ENCODE measurements around the gene ZNF446.
"Not testable (repeated sequence)": the region's sequence is repeated elsewhere in the genome, so short reads cannot be mapped to it uniquely, and the experiment has no call there.

Gene ZNF446

DNA sequence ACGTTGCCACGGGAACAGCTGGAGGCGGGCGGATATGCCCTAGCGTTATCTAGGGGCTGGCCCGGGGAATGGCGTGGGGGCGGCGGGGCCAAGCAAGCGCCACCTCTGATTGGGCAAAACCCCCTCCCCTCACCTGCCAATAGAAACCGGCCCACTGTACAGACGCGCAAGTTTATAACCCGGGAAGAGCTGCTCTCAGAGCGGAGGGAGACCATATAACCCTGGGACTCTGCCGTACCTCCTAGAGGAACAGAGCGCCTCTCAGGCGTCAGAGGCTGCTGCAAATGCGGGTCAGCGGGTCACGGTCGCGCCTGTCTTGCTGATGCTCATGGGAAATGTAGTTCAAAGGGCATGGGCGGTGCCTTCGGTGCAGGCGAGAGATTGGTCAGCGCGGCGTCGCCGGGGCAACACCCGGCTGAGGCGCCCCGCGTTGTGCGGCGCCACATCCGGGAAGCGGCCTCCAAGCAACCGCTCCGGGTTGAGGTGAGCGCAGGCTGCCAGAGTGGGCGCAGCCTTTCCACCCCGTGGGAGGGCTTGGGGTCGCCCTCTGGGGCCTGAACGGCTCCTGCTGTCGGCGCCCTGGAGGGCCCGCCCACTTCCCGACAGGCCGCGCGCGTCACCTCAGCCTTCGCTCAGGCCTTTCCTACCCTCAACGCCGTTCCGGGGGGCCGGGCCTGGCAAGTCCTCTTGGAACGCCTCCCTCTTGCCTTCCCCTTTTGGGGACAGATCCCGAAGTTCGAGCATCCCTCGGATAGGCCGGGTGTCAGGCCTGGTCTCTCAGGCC, at the start of gene ZNF446:
Gene ZNF446, plus strand, starts transcription at position 639 of the 784 bp plus-strand sequence. CDS start 867 bp downstream, outside the sequence.
- DNase-seq: peak; percentile 89

DNA sequence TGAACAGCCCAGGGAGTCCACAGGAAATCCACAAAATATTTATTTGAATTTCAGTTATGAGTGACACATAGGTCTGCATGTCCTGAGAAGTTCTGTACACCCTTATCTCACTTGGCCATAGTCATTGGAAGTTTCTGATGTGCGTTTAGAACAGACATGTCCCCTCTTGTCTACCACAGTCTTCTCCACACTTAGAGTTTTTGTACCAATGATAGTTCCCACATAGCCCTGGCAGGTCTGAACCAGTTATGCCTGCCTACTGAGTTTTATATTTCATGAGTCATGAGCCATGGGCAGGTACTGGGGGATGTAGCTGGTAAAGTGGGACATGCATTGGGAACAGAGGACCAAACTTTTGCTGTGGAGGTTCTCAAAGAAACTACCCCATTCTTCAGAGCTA, 47.5 kb upstream of the ZNF446 start:
- DNase-seq: no peak

DNA sequence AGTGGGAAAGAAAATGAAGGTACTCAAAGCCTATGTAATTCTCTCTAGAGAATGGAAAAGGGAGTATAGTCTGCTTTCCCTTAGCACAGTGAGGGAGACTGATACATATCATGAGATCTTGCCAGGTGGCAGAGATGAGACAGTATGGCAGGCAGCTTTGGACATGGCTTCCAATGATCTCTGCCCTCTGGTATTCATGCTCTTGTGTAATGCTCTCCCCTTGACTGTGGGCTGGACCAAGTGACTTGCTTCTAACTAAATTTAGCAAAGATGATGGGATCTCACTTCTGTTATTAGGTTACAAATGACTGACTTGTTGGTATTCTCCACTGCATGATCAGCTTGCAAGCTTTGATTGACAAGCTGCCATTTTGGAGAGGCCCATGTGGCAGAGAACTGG, 46.4 kb upstream of the ZNF446 start:
- DNase-seq: no peak

DNA sequence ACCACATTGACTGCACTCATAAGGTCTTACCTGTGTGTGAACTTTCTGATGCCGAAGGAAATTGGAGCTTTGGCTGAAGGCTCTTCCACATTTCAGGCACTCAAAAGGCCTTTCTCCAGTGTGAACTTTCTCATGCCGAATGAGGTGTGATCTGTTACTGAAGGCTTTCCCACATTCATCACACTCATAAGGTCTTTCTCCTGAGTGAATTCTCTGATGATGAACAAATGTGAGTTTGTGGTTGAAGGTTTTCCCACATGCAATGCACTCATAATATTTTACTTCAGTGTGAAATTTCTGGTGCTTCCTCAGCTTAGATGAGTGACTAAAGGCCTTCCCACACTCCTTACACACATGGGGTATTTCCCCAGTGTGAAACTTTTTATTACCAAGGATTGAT, 41.9 kb upstream of the ZNF446 start:
- DNase-seq: no peak

DNA sequence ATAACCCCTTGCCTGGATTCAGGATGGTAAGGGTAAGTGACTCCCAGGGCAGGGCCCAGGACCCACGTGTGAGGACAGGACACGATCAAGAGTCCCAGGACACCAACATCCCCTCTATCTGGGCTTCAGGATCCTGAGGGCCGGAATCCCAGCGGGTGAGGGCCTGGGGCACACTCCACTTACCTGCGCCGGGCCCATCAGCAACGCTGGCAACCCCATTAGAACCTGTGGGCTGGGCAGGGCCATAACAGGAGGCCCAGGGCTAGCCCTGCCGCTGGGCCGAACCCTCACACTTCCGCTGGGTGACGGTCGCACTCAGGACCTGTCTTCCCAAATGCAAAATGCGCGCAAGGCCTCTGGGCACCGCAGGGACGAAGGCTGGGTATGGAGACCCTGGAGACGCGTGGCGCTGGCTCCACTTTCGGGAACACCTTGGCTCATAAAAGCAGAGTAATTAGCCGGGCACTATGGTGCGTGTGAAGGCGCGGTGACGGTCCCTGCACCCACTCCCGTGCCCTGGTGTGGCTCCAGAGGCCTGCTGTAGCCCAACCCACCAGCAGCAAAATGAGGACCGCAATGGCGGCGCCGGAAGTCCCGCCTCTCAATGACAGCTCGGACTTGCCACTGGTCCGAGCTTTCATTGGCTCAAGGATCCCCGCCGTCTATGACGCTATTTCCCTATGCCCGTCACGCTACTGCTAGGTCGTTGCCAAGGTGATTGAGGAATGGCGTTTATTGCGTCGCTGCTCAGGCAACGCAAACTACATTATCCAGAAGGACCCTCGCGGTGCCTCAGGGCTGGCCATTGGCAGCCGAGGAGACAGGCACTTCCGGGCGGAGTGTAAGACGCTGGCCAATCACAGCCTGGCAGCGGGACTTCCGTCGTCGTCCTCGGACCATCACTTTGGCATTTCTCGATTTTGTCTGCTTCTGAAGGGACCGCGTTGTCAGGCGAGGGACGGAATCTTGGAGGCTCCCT, 36.3 kb upstream of the ZNF446 start, which contains the start of gene ZNF132:
Gene ZNF132, minus strand, starts transcription at position 578 of the 979 bp plus-strand sequence. Its CDS starts 332 bp downstream, at position 246.
- DNase-seq: peak; percentile 91

DNA sequence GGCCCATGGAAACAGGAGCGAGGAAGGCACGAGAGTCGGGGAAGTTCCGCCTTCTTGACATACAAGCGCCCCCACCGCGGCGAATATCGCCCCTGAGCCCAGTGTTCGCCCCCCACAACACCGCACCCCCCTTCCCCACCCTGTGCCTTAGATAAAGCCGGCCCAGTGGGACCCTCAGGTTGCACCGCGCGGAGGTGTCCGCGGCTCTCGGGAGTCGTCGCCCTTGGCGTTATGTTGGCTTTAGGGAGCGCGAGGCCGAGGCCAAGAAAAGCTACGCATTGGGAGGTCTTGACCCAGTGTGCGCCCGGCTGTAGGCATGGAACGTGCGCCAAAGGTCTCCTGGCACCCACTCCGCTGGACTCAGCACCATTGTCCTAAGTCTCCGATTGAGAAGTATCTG, 35.6 kb upstream of the ZNF446 start:
- DNase-seq: no peak

DNA sequence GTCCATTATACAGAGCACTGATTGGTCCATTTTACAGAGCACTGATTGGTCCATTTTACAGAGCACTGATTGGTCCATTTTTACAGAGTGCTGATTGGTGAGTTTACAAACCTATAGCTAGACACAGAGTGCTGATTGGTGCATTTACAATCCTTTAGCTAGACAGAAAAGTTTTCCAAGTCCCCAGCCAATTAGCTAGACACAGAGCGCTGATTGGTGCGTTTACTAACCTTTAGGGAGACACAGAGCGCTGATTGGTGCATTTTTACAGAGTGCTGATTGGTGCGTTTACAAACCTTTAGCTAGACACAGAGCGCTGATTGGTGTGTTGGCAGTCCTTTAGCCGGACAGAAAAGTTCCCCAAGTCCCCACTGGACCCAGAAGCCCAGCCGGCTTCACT, 33.2 kb upstream of the ZNF446 start:
- DNase-seq: not testable (repeated sequence)

DNA sequence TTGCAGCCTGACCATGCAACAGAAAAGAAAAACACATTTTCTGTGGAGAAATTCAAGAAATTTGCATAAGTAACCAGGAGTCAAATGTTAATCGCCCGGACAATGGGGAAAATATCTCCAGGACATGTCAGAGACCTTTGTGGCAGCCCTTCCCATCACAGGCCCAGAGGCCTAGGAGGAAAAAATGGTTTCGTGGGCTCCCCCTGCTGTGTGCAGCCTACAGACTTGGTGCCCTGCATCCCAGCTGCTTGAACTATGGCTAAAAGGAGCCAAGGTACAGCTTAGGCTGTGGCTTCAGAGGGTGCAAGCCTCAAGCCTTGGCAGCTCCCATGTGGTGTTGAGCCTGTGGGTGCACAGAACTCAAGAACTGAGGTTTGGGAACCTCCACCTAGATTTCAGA, 27.3 kb upstream of the ZNF446 start:
- not testable (repeated sequence) for DNase-seq

DNA sequence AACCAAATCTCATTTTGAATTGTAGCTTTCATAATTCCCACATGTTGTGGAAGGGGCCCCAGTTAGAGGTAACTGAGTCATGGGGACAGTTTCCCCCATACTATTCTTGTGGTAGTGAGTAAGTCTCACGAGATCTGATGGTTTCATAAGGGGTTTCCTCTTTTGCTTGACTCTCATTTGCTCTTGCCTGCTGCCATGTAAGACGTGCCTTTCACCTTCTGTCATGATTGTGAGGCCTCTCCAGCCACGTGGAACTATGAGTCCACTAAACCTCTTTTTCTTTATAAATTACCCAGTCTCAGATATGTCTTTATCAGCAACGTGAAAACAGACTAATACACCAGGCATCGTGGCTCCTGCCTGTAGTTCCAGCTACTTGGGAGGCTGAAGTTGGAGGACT, 26.2 kb upstream of the ZNF446 start:
- DNase-seq: not testable (repeated sequence)

DNA sequence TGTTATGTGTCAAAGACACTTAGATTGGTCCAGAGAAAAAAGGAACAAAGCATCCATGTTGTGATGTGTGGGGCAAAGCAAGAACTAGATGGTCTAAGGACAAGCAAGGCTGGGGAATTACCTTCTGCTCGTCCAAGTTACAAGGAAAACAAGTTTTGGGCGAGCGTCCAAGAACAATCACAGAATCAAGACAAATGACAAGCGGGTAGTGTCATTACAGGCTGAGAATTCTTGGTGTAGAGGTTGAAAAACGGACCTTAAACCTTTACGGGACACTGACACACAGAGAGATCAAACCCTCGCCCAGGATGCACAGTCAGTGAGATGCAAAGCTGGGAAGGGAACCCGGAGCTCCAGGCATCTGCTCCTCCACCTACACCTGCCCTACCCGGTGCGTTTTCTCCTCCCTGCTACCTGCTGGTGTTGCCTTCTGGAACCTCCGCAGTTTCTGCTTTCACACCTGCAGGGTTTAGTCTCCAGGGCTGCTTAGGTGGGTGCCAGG, 25.2 kb upstream of the ZNF446 start:
- DNase-seq: no peak

DNA sequence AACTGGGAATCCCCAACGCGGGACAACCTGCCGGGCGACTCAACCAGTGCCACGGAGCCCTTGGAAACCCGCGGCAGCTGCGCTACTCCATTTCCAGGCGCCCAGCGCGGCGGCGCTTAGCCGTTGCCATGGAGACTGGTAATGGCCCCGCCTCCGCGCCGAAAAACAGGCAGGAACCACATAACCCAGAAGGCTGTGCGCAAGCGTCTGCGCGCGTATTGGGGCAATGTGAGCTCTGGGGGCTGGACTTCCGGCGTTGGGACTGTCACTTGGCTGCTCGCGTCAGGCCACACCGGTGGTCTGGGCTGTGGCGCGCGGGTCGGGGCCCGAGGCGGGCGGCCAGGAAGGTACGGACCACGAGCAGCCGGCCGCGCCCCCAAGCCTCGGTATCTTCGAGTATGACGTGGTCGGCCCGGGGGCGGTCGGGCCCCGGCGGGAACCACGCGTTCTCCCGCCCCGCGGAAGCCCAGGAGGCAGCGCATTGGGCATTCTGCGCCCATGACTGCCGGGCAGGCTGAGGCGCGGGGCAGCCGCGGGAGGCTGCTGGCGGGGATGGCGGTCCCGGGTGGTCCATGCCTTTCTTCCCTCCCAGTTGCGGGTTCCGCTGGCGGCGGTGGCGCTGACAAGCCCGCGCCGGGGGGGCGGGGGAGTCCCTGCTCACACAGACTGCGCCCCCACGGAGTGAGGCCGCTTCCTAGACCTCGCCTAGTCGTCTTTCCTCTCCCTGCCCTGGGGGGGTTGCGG, 24.6 kb upstream of the ZNF446 start, which contains the start of gene ZNF324B:
Gene ZNF324B, plus strand, starts transcription at position 265 of the 744 bp plus-strand sequence. CDS start 2,080 bp downstream, outside the sequence.
- peak; percentile 84 for DNase-seq

DNA sequence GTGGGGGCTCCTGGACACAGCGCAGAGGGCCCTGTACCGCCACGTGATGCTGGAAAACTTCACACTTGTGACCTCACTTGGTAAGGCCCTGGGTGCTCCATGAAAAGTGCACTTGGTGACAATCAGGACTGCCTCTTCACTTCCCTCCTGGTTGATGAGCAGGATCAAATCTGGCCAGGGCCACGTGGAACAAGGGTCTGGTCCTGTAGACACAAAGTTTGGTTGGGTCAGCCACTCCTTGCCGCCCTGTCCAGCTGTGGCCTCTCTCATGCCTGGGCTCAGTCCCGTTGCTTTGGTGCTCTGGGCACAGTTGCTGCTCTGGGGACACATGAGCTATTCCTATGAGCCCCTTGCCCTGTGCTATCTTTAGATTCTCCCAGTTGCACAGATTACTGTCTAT, 22.4 kb upstream of the ZNF446 start:
- DNase-seq: no peak

DNA sequence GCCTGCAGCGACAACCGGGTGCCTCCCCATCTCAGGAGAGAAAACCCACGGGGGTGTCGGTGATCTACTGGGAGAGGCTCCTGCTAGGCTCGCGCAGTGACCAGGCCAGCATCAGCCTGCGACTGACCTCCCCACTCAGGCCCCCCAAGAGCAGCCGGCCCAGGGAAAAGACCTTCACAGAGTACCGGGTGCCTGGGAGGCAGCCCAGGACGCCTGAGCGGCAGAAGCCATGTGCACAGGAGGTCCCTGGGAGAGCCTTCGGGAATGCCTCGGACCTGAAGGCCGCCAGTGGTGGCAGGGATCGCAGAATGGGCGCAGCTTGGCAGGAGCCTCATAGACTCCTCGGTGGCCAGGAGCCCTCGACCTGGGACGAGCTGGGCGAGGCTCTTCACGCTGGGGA, 20.8 kb upstream of the ZNF446 start:
- no peak for DNase-seq

DNA sequence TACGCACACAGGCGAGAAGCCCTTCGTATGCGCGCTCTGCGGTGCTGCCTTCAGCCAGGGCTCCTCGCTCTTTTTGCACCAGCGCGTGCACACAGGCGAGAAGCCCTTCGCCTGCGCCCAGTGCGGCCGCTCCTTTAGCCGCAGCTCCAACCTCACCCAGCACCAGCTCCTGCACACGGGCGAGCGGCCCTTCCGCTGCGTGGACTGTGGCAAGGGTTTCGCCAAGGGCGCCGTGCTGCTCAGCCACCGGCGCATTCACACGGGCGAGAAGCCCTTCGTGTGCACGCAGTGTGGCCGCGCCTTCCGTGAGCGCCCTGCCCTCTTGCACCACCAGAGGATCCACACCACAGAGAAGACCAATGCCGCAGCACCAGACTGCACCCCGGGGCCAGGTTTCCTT, 20.0 kb upstream of the ZNF446 start:
- no peak for DNase-seq

DNA sequence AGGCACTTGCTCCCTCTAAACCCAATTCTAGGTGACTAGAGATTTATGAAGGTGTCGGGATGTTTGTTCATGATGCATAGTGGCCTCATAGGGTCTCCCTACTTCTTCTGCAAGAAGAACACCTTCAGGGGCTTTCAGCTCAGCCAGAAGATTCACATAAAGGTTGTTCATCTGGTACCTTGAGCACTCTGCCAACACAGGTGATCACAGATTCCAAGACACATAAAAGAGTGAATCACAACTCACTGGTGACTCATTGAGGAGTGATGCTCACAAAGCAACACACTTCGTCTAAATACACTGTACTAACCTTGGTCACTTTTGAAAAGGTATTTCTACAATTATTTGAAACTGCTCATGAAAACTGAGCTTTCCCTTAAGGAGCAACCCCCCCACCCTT, 16.1 kb upstream of the ZNF446 start:
- no peak for DNase-seq

DNA sequence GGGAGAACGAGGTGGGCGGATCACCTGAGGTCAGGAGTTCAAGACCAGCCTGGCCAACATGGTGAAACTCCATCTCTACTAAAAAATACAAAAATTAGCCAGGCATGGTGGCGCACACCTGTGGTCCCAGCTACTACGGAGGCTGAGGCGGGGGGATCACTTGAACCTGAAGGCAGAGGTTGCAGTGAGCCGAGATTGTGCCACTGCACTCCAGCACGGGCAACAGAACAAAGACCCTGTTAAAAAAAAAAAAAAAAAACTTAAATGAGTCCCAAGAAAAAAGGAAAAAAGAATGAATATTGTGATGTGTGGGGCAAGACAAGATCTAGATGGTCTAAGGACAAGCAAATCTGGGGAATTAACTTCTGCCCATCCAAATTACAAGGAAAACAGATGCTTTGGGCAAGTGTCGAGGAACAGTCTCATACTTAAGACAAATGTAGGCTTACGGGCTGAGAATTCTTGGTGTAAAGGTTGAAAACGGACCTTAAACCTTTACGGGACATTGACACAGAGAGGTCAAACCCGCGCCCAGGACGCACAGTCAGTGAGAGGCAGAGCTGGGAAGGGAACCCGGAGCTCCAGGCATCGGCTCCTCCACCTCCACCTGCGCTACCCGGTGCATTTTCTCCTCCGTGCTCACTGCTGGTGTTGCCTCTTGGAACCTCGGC, 9.9 kb upstream of the ZNF446 start:
- DNase-seq: no peak

DNA sequence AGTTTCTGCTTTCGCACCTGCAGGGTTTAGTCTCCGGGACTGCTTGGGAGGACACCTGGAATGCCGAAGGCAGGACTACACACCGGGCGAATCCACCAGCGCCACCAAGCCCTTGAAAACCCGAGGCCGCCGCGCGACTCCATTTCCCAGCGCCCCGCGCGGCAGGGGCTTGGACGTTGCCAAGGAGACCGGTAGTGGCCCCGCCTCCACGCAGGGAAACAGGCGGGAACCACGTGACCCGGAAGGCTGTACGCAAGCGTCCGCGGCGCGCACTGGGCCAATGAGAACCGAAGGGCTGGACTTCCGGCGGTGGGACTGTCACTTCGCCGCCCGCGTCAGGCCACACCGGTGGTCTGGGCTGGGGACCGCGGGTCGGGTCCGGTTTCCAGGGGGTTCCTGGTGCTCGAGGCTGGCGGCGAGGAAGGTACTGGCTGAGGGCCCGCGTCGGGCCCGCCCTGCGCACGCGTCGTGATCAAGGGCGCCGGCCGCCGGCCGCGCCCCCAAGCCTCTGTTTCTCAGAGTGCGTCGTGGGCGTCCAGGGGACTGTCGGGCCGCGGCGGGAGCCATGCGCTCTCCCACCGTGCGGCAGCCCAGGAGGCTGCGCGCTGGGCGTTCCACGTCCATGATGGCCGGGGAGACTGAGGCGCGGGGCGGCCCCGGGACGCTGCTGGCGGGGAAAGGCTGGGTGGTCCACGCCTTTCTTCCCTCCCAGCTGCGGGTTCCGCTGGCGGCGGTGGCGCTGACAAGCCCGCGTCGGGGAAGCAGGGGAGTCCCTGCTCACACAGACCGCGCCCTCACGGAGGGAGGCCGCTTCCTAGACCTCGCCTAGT, 9.2 kb upstream of the ZNF446 start, which contains the start of gene ZNF324:
Gene ZNF324, plus strand, starts transcription at position 321 of the 830 bp plus-strand sequence. CDS start 2,106 bp downstream, outside the sequence.
- peak; percentile 80 for DNase-seq

DNA sequence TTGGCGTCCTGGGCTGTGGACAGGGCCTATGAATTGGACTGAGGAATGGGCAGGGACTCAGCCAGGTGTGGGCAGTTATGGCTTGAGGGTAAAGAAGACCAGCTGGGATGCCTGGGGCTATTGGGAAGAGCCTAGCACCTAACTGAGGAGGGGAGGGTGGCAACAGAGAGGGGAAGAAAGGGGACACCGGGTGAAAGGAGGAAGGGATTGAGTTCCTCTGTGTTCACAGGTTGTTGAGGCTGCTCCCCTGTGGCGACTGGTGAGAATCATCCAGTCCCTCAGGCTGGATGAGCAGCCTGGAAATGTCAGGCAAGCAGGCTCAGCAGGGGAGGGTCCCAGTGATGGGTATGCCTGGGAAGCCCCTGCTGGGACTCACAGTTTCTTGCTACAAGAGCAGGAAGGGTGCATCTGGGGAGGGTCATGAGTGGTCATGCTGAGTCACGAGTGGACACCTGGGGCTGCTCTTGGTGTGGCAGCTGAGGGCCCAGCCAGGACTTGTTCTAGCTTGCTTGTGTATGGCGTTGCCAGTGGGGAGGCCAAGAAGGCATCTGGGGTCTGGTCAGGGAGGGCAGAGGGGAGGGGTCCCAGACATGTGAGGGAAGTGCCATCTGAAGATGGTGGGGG, 7.8 kb upstream of the ZNF446 start:
- no peak for DNase-seq

DNA sequence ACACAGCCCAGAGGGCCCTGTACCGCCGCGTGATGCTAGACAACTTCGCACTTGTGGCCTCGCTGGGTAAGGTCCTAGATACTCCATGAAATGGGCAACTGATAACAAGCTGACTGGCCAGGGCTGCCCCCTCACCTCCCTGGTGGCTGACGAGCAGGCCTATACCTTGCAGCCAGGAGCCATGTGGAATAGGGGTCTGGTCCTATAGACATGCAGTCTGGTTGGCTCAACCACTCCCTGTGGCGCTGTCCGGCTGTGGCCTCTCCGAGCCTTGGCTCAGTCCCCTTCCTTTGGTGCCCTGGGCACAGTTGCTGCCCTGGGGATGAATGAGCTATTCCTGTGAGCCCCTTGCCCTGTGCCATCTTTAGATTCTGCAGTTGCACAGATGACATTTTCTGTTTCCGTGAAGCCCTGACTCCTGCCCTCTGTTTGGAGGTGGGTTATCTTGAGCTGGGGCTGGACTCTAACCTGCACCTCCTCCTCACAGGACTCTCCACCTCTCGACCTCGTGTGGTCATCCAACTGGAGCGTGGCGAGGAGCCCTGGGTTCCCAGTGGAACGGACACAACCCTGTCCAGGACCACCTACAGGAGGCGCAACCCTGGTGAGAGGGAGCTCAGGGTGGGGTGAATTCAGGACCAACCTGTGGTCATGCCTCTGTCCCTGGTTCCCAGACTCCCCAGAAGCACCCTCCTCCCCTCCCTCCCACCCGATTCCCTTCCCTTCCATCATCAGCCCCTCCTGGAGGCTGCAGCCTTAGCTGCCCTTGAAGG, 6.7 kb upstream of the ZNF446 start:
- no peak for DNase-seq

Measured in T1000 (cell line).